NCI-H510A (cell line): Measurements from ENCODE around the gene OTULIN.

Source experiments
- DNase-seq: peaks from one replicate; lab custom pipeline; 2025; lab: John Stamatoyannopoulos, UW

OTULIN gene

DNA sequence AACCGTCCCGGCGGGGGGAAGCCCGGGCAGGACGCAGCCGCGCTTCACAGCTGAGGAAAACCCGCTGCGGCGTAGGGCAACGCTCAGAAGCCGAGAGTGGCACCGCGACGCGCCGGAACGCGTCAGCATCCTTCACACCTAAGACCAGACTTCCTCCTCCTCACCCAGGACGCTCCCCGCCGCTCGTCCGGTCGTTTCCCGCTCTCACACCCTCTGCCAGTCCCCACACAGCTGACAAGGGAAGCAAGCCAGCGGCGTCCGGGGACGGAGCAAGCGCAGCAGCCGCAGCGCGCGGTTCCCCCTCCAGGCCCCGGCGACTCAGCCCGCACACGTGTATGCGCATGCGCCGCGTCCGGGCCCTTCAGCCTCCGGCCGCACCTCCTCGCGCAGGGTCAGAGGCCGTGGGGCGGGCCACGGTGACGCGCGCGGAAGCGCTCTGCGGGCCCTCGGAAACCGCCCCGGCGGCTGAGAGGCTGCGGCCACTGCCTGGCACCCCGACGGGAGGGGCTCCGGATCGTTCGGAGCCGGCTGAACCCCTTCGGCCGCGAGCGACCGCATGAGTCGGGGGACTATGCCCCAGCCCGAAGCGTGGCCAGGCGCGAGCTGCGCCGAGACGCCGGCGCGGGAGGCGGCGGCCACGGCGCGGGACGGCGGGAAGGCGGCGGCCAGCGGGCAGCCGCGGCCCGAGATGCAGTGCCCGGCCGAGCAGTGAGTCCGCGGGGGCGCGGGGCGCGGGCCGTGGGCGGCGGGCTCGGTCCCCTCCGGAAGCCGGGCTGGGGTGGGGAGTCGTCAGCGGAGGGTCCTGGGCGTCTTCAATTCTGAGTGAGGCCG, at the start of gene OTULIN:
Gene OTULIN (plus strand): TSS at position 449 of the 831 bp plus-strand sequence. CDS start 108 bp downstream, at position 557.
- peak; percentile 94 for DNase-seq

DNA sequence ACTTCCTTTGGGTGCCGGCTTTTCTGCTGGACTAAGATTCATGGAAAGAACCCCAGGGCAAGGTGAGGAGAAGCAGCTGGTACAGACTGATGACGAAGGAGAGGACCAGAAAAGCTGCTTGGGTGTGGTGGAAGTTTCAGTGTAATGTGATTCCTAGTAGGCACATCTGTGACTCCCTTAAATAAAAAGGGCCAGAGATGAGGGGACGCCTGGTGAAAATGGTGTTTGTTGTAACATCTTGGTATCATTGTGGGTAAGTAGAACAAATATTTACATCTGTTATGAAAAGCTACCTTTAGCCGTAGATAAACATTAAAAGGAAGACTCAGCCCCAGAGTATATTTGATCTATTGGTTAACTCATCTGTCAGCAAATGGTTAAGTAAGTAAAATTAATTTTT, 49.2 kb upstream of the OTULIN start:
- DNase-seq: no peak

DNA sequence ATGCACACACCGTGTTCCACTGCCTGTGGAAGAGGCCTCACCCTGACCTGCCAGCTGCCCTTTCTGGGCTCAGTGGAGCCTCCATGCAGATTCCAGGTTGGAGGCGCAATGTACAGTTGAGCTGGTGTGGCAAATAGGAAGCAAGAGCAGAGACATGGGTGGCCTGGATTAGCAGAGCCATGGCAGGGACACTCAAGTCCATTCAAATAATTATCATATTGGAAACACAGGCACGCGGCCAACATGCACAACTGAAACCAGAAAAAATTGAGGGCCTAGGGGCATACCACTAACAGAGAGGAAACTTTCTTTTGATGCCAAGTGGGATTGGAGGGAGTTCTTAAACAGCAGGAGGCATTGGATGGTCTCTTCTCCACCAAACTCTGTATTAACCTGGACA, 47.1 kb upstream of the OTULIN start:
- no peak for DNase-seq

DNA sequence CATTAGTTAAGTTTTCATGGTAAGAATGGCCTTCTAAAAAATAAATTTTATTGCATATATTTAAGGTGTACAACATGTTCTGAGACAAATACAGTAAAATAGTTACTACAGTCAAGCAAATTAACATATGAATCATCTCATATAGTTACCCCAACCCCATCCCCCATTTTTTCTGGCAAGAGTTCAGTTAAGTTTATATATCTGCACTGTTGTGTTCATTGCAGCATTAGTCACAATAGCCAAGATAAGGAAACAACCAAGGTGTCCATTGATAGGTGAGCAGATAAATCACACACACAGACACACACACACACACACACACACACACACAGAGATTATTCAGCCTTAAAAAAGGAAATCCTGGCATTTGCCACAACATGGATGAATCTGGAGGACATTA, 37.2 kb upstream of the OTULIN start:
- no peak for DNase-seq

DNA sequence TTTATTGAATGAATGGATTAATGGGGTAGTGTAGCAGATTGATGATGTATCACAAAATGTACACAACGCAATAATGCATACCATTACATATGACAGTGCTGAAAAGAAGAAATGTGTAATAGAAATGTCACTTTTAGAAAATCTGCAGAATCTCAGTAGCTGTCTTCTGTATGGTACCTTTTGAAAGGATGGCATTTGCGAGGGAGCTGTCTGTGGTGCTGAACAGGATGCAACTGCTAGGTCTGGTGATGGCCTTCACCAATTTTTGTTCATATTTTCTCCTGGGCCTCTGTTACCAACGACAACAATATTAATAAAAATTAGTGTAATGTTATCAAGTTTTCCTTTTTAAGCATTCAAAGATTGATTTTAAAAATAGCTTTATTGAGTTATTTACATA, 36.2 kb upstream of the OTULIN start:
- no peak for DNase-seq

DNA sequence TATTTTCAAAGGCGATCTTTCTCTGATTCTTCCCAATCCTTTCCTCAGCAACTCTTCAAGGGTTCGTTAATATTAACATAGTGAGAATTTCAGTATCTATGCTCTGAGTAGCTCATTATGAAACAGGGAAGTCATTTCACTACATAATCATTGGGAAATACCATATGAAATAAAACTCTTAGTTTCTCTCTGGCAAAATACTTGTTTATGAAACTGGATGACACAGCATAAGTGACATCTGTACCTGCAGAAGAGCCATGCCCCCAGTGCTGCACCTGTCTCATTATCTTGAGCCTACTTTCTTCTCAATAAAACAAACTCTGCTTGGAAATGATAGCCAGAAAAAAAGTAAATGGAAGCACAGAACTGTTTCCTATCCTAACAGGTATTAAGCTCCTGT, 33.8 kb upstream of the OTULIN start:
- no peak for DNase-seq

DNA sequence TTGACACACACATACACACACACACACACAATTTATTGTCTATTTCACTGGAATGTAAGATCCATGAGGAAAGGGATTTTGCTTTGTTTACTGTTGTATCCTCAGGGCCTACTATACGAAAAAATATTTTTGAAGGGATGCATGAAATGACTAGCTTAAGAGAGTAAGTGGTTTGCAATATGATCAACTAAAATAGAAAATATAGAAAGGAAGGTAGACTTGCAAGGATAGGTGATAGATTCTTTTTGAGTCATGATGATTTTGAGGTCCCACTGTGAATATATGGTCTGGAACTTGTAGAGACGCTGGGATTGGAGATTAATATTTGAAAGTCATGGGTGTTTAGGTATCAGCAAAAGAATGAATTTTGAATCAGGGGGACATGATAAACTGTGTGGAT, 28.9 kb upstream of the OTULIN start:
- no peak for DNase-seq

DNA sequence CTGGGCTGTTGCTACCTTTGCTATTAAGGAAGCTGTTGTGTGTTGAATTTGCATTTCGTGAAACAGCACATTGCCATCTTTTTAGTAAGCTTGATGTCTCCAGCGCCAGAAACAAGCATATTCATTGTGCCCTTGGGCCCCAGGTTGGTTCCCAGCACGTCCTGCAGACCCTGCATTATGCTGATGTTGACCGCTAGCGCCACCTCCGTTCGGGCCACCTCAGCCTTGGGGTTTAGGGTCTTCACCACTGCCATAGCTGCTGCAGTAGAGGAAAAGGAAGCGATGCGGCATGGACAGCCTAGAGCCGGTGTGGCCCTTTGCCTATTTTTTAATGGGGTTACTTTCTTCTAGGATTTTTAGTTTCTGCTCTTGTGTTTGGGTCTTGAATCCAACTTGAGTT, 23.8 kb upstream of the OTULIN start:
- DNase-seq: no peak

DNA sequence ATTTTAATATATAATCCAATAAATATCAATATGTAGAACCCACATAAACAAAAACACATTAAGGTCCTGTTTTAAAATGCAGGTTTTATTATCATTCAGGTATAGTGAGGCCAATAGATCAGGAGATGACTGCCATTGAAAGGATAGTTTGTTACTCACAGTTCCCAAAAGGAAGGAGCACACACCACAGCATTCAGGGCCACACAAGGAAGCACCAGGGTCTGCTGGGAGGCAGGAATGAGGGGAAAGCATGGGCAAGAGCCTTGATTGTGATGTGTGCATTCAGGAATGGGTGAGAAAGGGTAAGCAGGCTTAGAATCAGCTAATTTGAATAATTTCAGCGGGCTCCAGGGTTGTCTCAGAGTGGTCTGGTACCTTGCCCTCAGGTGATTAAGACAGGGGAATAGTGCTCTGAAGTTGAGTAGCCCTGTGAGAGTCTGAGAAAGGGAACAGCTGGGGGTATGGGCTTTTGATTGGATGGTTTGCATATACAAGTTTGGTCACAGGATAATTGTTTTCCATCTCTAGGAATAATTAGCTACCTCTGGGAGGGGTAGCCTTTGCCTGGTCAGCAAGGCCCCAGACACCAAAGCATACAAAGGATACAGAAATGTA, 19.8 kb upstream of the OTULIN start:
- no peak for DNase-seq

DNA sequence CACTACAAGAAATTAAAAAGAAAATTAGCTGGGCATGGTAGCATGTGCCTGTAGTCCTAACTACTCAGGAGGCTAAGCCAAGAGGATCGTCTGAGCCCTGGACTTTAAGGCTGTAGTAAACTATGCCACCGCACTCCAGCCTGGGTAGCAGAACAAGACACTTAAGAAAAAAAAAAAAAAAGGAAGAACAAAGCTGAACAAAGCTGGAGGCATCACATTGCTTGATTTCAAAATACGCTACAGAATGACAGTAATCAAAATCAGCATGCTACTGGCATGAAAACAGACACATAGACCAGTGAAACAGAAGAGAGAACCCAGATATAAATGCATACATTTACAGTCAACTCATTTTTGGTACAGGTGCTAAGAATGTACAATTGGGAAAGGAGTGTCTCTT, 14.5 kb upstream of the OTULIN start:
- no peak for DNase-seq

DNA sequence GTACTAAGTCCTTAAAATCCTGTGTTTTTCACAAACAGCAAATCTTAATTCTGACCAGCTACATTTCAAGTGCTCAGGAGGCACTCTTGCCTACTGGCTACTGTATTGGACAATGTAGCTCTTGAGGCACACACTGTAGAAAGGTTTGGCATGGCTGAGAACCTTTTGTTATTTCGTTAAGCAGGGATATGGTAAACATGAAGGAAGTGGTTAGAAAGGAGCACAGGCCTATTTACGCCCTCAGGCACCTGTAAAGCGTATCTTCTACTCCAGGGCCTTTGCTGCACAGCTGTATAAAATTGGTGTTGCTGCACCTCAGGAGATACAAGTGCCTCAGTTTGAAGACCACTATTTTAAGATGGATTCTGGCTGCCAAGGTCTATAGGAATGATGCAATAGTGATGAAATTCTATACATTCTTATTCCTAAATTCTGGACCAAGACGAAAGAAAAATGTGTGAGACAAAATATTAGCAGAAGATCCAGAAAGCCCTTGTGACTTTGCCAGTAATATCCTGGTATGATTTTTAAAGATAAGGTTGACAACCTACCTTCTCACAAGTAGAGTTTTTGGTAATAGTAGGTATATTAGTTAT, 9.3 kb upstream of the OTULIN start:
- DNase-seq: no peak

DNA sequence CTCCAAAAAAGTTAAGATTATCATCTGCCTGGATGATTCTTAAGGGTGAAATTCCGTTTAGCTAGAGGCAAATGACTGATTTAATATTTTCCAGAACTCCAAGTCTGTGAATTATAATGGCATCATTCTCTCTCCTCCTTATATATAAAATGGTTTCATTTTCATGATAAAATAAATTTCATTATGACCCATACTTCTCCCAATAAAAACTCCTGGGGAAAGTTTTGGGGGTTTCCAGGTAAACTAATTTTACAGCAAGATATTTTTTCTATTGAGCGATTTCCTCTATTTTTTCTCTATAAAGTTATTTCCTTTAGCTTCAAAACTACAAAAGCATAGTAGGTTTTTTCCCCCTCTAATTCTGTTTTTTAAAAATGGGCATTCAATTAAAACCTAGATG, 7.6 kb upstream of the OTULIN start:
- DNase-seq: no peak

DNA sequence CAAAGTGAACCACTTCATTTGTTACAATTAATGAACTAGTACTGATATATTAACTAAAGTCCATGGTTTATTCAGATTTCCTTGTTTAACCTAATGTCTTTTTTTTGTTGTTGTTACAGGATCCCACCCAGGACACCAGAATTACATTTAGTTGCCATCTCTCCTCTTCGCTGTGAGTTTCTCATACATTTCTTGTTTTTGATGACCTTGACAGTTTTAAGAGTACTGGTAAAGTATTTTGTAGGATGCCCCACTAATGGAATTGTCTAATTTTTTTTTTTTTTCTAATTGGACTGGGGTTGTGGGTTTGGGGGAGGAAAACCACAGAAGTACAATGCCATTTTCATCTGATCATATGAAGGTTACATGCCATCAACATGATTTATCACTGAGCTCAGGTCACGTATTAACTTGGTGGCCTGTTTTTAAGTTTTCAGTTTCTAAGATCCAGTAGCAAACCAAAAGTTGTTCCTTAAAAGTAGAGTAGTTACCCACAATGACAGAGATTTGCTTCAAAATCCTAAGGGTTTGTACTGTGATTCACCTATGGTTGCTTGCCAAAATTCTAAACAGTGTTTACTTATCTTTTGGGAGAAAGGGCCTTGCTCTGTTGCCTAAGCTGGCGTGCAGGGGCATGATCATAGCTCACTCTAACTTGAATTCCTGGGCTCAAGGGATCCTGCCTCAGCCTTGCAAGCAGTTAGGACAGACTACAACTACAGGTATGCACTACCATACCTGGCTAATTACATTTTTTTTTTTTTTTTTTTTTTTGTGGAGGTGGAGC, 4.5 kb upstream of the OTULIN start:
- no peak for DNase-seq

DNA sequence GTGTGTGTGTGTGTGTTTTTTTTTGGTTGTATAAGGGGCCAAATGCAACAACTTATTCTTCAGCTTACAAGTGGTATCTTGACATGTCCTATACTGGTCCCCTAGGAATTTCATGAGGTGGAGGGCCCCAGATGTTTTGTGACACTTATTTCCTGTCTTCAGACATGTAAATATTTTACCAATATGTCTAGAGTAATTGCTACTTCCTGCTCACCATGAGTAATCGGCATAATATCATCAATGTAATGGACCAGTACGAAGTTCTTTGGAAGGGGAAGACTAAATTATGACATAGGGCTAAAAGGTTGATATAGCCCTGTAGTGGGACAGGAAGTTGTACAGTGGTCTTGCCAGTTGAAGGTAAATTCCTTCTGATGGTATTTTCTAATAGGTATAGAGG, 3.7 kb upstream of the OTULIN start:
- DNase-seq: no peak

DNA sequence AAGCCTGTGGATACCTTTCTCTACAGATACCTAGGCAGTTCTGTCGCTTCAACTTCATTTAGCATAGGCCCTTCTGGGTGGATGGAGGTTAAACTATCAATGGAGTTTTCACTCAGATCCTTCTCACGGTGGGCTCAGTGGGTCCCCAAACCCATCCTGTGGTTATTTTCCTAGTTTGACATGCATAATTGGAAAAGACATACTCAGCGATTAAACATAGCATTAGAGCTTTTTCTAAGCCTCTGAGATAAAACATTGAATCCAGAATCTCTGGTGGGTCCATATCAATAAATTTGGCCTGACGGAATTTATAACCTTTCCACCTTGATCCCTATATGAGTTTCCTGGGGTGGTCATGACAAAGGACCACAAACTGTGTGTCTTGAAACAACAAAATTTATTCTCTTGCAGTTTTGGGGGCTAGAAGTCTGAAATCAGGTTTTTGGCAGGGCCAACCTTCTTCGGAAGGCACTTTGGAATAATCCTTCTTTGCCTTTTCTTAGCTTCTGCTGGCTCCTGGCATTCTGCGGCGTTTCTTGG, 1.7 kb upstream of the OTULIN start:
- DNase-seq: no peak

DNA sequence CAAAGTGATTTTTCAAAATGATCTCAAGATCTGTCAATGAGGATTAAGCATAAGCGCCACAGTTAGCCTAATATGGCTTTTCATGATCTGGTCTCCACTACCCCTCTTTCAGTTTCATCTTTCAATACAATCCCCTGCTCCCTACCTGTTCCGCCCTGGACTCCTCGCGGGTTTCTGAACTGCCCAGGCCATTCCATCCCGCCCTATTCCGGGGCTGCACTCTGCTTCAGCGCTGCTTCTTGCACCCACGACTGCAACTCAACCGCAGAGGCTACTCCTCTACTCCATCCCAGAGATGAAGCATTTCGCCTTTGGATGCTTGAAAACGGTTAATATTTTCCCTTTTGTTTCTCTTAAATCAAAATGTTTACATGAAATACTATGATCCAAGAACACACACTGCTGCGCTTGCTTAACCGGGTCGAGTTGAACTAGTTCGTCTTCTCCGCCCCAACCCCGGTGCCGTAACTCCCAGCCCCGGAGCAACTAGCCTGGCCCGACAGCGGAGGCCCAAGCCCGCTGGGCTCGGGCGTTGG, 716 bp upstream of the OTULIN start:
- DNase-seq: peak; percentile 29

DNA sequence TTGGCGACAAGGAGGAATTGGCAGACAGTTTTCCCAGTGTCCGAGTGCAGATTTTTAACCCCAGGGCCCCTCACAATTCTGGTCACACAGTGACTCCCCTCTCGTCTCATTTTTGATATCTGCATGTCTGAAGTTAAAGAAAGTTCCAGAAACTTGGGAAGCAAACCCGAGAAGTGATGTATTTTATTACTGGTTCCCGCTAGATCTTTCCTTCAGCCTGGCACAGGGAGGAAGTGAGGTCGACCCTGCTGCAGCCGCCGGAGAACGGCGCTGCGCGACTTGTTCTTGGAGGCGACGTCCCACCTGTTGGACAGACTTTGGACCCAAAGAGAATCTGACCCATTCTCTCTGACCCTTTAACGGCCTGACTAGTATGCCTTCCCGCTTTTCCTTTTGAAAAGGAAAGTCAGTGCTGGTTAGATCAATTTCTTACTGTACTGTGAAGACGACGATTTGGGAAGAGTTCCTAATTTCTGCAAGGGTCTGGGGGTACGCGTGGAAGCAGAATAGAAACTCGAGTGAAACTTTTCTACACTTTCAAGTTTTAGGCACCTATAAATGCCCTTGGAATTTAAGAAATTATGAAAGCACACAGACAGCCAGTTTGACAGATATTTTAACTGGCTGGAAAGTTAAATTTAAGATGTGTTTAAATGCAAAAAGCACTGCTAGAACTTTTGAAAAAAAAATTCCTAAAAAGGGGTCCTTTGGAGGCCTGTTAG, 744 bp downstream of the OTULIN start:
- peak; percentile 18 for DNase-seq

DNA sequence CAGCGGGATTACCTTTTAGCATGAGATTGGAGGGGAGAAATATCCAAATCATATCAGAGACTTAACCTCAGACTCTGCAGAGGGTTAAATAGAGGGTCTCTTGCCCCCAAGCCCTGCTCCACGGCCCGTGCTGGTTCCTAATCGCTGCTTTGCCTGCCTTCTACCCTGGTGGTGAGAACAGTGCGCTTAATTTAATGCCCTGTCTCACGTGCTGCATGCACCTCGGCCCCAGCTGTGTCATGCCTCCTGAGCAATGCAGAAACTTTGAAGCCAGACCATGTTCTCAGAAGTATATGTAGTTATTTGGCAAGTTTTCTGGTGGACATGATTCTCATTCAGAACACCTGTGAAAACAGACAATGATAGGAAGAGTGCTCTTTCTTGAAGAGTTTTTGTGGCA, 1.4 kb downstream of the OTULIN start:
- DNase-seq: peak; percentile 15

DNA sequence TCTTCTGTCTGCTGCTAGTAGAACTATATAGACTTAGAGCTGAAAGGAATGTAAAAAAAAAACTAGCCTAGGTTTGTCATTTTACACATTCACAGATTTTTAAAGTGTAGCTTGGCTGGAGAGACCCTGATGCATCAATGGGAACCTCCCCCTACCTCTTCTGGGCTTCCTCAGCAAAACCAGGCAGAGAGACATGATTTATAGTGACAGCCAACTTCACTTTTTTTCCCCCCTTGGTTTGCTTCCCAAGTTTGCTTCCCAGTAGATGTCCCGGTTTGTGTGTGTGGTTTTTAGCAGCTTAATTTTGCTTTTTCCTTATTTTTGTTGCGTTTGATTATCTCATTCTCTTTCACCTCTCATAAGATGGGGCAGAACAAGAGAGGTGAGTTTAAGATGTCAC, 1.8 kb downstream of the OTULIN start:
- no peak for DNase-seq

DNA sequence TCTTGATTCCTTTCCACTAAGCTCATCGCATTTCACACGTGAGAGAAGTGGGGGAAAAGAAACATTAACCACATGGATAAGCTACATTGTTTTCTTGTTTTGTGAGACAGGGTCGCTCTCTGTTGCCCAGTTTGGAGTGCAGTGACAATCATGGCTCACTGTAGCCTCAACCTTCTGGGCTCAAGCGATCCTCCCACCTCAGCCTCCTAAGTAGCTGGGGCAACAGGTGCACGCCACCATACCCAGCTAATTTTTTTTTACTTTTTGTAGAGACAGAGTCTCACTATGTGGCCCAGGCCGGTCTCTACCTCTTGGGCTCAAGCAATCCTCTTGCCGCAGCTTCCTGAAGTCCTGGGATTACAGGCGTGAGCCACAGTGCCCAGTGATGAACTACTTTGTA, 2.8 kb downstream of the OTULIN start:
- DNase-seq: no peak

DNA sequence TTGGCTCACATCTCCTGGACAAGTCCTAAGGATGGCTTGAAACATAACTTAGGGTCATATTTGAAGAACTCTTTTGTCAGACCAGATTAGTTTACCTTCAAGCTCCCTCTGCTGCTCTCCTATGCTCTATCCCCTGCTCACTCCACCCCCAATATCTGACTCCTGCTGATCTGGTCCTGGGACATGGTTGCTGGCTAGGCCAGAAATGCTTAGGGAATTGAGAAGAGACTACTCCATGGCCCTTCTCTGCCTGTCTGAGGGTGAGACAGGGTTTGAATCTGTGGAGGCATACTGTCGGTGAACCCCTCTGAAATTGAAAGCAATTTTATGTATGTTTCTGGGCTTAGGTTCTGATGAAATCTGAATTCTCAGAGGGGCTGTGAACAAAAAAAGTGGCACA, 3.3 kb downstream of the OTULIN start:
- no peak for DNase-seq
